HEK293 (cell line): ENCODE data around the gene UMAD1.

Experiments used
- CTCF ChIA-PET: fragments of 350-600 bp; formaldehyde crosslinking; extraction: SDS; loops from one replicate; lab custom pipeline; 2021; ENCODE audit warnings: antibody characterized with exemption; lab: Yijun Ruan, JAX
- POLR2A ChIA-PET: fragments of 300-600 bp; formaldehyde crosslinking; extraction: SDS; loops from one replicate; lab custom pipeline; 2020; ENCODE audit warnings: antibody characterized with exemption, inconsistent platforms; lab: Yijun Ruan, JAX
- H3K27ac ChIP-seq: fragments of 200-500 bp; sonication (Bioruptor generic); 2 replicates; pipeline ENCODE4 v1.5.1; 2014; ENCODE audit warnings: low read depth, low read length, control low read depth, inconsistent platforms; ENCODE audit errors: extremely low read depth
- H3K36me3 ChIP-seq, 2 experiments: fragments of 200-500 bp in 1 of 2; sonication (Bioruptor generic) in 1 of 2; 1 replicate in 1 of 2; 2 replicates in 1 of 2; pipeline ENCODE4 v1.5.1; 2014 to 2017; ENCODE audit warnings: inconsistent platforms in 2 of 2, low read length in 2 of 2; ENCODE audit not compliant: control insufficient read depth in 2 of 2, insufficient read depth in 1 of 2
- H3K4me1 ChIP-seq: fragments of 200-500 bp; sonication (Bioruptor generic); 2 replicates; pipeline ENCODE4 v1.5.1; 2014; ENCODE audit warnings: mild to moderate bottlenecking, low read length, inconsistent platforms; ENCODE audit not compliant: control insufficient read depth, insufficient read depth
- H3K4me3 ChIP-seq: 2 replicates; pipeline ENCODE4 v1.5.1; 2011; ENCODE audit warnings: low read depth, mild to moderate bottlenecking, control low read depth, low read length, moderate library complexity
- H3K9me3 ChIP-seq: fragments of 200-500 bp; sonication (Bioruptor generic); 2 replicates; pipeline ENCODE4 v1.5.1; 2014; ENCODE audit warnings: low read depth, low read length, inconsistent platforms; ENCODE audit not compliant: control insufficient read depth, insufficient read depth
- BCL11A ChIP-seq: fragments of 450-650 bp; formaldehyde crosslinking; IDR thresholded peaks from 2 replicates; pipeline ENCODE4 v1.5.1; 2016; ENCODE audit warnings: low read depth, missing biosample characterization, missing genetic modification characterization
- PRDM10 ChIP-seq: fragments of 450-650 bp; formaldehyde crosslinking; IDR thresholded peaks from 2 replicates; pipeline ENCODE4 v1.5.1; 2016; ENCODE audit warnings: missing biosample characterization, missing genetic modification characterization
- SCRT2 ChIP-seq: fragments of 450-650 bp; formaldehyde crosslinking; IDR thresholded peaks from 2 replicates; pipeline ENCODE4 v1.5.1; 2016; ENCODE audit warnings: missing biosample characterization, missing genetic modification characterization
- SETDB1 ChIP-seq: IDR thresholded peaks from one replicate; pipeline ENCODE4 v1.6.1; 2017; ENCODE audit warnings: mild to moderate bottlenecking, low read length, moderate library complexity, mixed read lengths; ENCODE audit not compliant: insufficient read length
- ZBTB1 ChIP-seq: fragments of 450-650 bp; formaldehyde crosslinking; IDR thresholded peaks from 2 replicates; pipeline ENCODE4 v1.5.1; 2016; ENCODE audit warnings: missing biosample characterization, missing genetic modification characterization
- ZBTB11 ChIP-seq: fragments of 450-650 bp; formaldehyde crosslinking; conservative IDR thresholded peaks from 2 replicates; pipeline ENCODE4 v1.5.1; 2016; ENCODE audit warnings: low read depth, missing biosample characterization, missing genetic modification characterization
- ZBTB48 ChIP-seq: fragments of 450-650 bp; formaldehyde crosslinking; IDR thresholded peaks from 2 replicates; pipeline ENCODE4 v1.5.1; 2016; ENCODE audit warnings: missing biosample characterization, missing genetic modification characterization
- ZEB2 ChIP-seq: fragments of 450-650 bp; formaldehyde crosslinking; IDR thresholded peaks from 2 replicates; pipeline ENCODE4 v1.5.1; 2016; ENCODE audit warnings: missing biosample characterization, missing genetic modification characterization
- ZNF391 ChIP-seq: fragments of 450-650 bp; formaldehyde crosslinking; IDR thresholded peaks from 2 replicates; pipeline ENCODE4 v1.5.1; 2016; ENCODE audit warnings: low read depth, missing biosample characterization, missing genetic modification characterization, borderline replicate concordance
- ZNF394 ChIP-seq: fragments of 450-650 bp; formaldehyde crosslinking; IDR thresholded peaks from 2 replicates; pipeline ENCODE4 v1.5.1; 2016; ENCODE audit warnings: missing biosample characterization, missing genetic modification characterization, mild to moderate bottlenecking, moderate library complexity, borderline replicate concordance
- ZNF404 ChIP-seq: fragments of 450-650 bp; formaldehyde crosslinking; IDR thresholded peaks from 2 replicates; pipeline ENCODE4 v1.5.1; 2017; ENCODE audit warnings: missing biosample characterization, missing genetic modification characterization
- ZNF433 ChIP-seq: fragments of 450-650 bp; formaldehyde crosslinking; IDR thresholded peaks from 2 replicates; pipeline ENCODE4 v1.5.1; 2016; ENCODE audit warnings: missing biosample characterization, missing genetic modification characterization, low read depth
- ZNF529 ChIP-seq: fragments of 450-650 bp; formaldehyde crosslinking; IDR thresholded peaks from 2 replicates; pipeline ENCODE4 v1.5.1; 2017; ENCODE audit warnings: missing genetic modification characterization, missing biosample characterization; ENCODE audit not compliant: insufficient replicate concordance
- ZNF76 ChIP-seq: fragments of 450-650 bp; formaldehyde crosslinking; IDR thresholded peaks from 2 replicates; pipeline ENCODE4; 2016; ENCODE audit warnings: low read depth, missing biosample characterization, missing genetic modification characterization, borderline replicate concordance
- ZNF785 ChIP-seq: fragments of 450-650 bp; formaldehyde crosslinking; IDR thresholded peaks from 2 replicates; pipeline ENCODE4 v1.5.1; 2016; ENCODE audit warnings: missing biosample characterization, missing genetic modification characterization
- ZNF837 ChIP-seq: fragments of 450-650 bp; formaldehyde crosslinking; IDR thresholded peaks from 2 replicates; pipeline ENCODE4 v1.5.1; 2016; ENCODE audit warnings: missing biosample characterization, missing genetic modification characterization
- TF ChIP-seq, protein P1 (sequence below): fragments of 450-650 bp; formaldehyde crosslinking; IDR thresholded peaks from 2 replicates; pipeline ENCODE4 v1.5.1; 2016; ENCODE audit warnings: missing biosample characterization, missing genetic modification characterization
- TF ChIP-seq, protein P2 (sequence below): fragments of 450-650 bp; formaldehyde crosslinking; IDR thresholded peaks from 2 replicates; pipeline ENCODE4 v1.5.1; 2016; ENCODE audit warnings: missing biosample characterization, missing genetic modification characterization

The UMAD1 gene

GRCh38 chr7:7607010-7607409 is 33.5 kb upstream of the UMAD1 start:
- POLR2A ChIA-PET, result no interaction called here
- CTCF ChIA-PET, result interaction anchor here (0.8 kb wide), 1 partner anchor 375 kb away, joined by 4 read pairs; no protein-coding TSS in a partner anchor

GRCh38 chr7:7609330-7609729 is 31.2 kb upstream of the UMAD1 start:
- ChIA-PET CTCF (interaction anchor here (0.7 kb wide), 1 partner anchor 581 kb away, joined by 4 read pairs; no protein-coding TSS in a partner anchor), POLR2A (no interaction called here)
- Histone ChIP-seq H3K36me3 (peaks cover 3% of the 10 kb centered on the region in 2 experiments; a peak in 2 of 3 replicates), H3K4me1 (no peaks in the 10 kb centered on the region), H3K27ac (no peak overlapping the region), H3K4me3 (no peak overlapping the region), H3K9me3 (no peaks in the 10 kb centered on the region)
- TF ChIP-seq BCL11A (tag by site-specific recombination) (no peak), SETDB1 (no peak), ZNF837 (tag by site-specific recombination) (no peak)

More at GRCh38 chr7:7607010-7607409, 33.5 kb upstream of the UMAD1 start:
- Histone ChIP-seq H3K4me3 (no peak overlapping the region), H3K27ac (no peak overlapping the region), H3K4me1 (no peaks in the 10 kb centered on the region), H3K9me3 (no peaks in the 10 kb centered on the region), H3K36me3 (peaks cover 3% of the 10 kb centered on the region in 2 experiments; a peak in 2 of 3 replicates)
- TF ChIP-seq, protein P1, sequence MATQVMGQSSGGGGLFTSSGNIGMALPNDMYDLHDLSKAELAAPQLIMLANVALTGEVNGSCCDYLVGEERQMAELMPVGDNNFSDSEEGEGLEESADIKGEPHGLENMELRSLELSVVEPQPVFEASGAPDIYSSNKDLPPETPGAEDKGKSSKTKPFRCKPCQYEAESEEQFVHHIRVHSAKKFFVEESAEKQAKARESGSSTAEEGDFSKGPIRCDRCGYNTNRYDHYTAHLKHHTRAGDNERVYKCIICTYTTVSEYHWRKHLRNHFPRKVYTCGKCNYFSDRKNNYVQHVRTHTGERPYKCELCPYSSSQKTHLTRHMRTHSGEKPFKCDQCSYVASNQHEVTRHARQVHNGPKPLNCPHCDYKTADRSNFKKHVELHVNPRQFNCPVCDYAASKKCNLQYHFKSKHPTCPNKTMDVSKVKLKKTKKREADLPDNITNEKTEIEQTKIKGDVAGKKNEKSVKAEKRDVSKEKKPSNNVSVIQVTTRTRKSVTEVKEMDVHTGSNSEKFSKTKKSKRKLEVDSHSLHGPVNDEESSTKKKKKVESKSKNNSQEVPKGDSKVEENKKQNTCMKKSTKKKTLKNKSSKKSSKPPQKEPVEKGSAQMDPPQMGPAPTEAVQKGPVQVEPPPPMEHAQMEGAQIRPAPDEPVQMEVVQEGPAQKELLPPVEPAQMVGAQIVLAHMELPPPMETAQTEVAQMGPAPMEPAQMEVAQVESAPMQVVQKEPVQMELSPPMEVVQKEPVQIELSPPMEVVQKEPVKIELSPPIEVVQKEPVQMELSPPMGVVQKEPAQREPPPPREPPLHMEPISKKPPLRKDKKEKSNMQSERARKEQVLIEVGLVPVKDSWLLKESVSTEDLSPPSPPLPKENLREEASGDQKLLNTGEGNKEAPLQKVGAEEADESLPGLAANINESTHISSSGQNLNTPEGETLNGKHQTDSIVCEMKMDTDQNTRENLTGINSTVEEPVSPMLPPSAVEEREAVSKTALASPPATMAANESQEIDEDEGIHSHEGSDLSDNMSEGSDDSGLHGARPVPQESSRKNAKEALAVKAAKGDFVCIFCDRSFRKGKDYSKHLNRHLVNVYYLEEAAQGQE (tag by site-specific recombination), result no peak
- TF ChIP-seq ZBTB1 (tag by site-specific recombination), result no peak
- TF ChIP-seq ZNF394 (tag by site-specific recombination), result no peak
- no peak for TF ChIP-seq ZEB2 (tag by site-specific recombination)
- TF ChIP-seq SCRT2 (tag by site-specific recombination), result no peak
- no peak for TF ChIP-seq ZNF391
- no peak for TF ChIP-seq ZNF433 (tag by site-specific recombination)
- no peak for TF ChIP-seq ZNF529
- TF ChIP-seq, protein P2, sequence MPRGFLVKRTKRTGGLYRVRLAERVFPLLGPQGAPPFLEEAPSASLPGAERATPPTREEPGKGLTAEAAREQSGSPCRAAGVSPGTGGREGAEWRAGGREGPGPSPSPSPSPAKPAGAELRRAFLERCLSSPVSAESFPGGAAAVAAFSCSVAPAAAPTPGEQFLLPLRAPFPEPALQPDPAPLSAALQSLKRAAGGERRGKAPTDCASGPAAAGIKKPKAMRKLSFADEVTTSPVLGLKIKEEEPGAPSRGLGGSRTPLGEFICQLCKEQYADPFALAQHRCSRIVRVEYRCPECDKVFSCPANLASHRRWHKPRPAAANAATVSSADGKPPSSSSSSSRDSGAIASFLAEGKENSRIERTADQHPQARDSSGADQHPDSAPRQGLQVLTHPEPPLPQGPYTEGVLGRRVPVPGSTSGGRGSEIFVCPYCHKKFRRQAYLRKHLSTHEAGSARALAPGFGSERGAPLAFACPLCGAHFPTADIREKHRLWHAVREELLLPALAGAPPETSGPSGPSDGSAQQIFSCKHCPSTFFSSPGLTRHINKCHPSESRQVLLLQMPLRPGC (tag by site-specific recombination), result no peak
- no peak for TF ChIP-seq ZNF404 (tag by site-specific recombination)

DNA sequence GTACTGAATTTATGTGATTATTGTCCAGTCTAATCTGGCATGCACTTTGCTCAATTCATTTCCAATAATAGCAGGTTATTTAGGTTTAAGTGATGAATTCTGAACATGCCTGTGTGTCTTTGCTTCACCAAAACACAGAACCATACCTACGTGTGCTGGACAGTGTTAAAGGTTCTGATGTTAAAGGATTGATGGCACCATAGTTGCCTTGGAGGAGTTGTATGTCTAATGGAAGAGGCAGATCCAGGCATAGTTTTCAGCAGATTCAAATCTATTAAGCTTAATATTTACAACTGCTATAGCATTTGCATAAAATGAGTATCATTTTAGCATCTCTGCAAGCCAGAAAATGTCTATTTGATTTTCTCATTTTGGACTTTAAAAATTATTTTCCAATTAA is 28.0 kb upstream of the UMAD1 start:
- ChIA-PET POLR2A (no interaction called here), CTCF (no interaction called here)
- no peaks in the 10 kb centered on the region for H3K4me1 ChIP-seq
- no peaks in the 10 kb centered on the region for H3K9me3 ChIP-seq
- no peak overlapping the region for H3K4me3 ChIP-seq
- H3K27ac ChIP-seq, result no peak overlapping the region
- H3K36me3 ChIP-seq, result 0 out of 3 replicates have a peak, but pooled peaks cover 0 to 3% of the 10 kb centered on the region in 2 experiments
- no peak for TF ChIP-seq PRDM10
- no peak for TF ChIP-seq ZNF76 (tag by site-specific recombination)
- no peak for TF ChIP-seq ZBTB11 (tag by site-specific recombination)
- TF ChIP-seq ZBTB48 (tag by site-specific recombination), result no peak
- no peak for TF ChIP-seq ZNF785 (tag by site-specific recombination)
